Osteocyte (in vitro differentiated cells): ENCODE results near the gene SEMA3F. TPM values are rescaled to one million over a fixed set of nuclear protein-coding genes. Genes with fewer than 3 reads are reported as not detected.

Experiments used
- DNase-seq: peaks from one replicate; pipeline ENCODE4 v3.0.0; 2021; ENCODE audit warnings: mixed read lengths; ENCODE audit not compliant: unreplicated experiment; ENCODE audit errors: extremely low spot score
- H3K27ac Mint-ChIP-seq: one replicate; pipeline ENCODE4 v1.8.0; 2021; ENCODE audit warnings: mild to moderate bottlenecking, mixed read lengths; ENCODE audit not compliant: unreplicated experiment
- H3K27me3 Mint-ChIP-seq: one replicate; pipeline ENCODE4 v1.8.0; 2021; ENCODE audit warnings: mixed read lengths; ENCODE audit not compliant: unreplicated experiment
- H3K36me3 Mint-ChIP-seq: one replicate; pipeline ENCODE4 v1.8.0; 2021; ENCODE audit warnings: mixed read lengths; ENCODE audit not compliant: unreplicated experiment
- H3K4me1 Mint-ChIP-seq: one replicate; pipeline ENCODE4 v1.8.0; 2021; ENCODE audit warnings: mixed read lengths; ENCODE audit not compliant: unreplicated experiment
- H3K4me3 Mint-ChIP-seq: one replicate; pipeline ENCODE4 v1.8.0; 2021; ENCODE audit warnings: mild to moderate bottlenecking, moderate library complexity, mixed read lengths; ENCODE audit not compliant: unreplicated experiment
- H3K9me3 Mint-ChIP-seq: one replicate; pipeline ENCODE4 v1.8.0; 2021; ENCODE audit warnings: mixed read lengths; ENCODE audit not compliant: unreplicated experiment
- total RNA-seq: library from RNA; stranded (reverse); gene quantifications from 2 replicates; pipeline ENCODE4 v1.2.1, GENCODE V29; 2021
- TF ChIP-seq, protein P1 (sequence below): fragments of 200-600 bp; sonication (generic); IDR thresholded peaks from 2 replicates; pipeline ENCODE4 v1.5.0; 2021; ENCODE audit warnings: antibody characterized with exemption, mild to moderate bottlenecking, moderate library complexity

Gene SEMA3F
- total RNA-seq, 1 donor from 2014 or later, result 11.8 TPM

DNA sequence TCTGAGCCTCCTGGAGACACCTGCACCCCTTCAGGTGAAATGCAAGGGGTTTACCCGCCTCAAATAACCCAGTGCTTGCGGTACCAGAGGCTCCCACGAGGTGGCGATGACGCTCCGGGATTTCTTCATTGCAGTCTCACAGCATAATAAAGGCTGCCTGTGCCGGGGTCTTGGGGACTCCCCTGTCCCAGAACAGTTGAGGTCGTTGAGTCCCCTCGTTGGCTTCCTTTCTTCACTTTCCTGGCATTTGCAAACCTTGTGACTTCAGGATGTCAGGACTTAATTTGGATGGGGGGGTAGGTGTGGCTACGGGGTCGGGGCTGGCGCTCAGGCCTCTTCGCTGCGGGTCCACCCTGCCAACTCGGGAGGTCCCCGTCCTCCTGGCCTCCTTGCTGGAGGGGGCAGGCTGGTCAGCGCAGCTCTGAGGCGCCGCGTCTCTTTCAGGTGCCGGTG lies 37.6 kb downstream of the SEMA3F start:
- Mint-ChIP-seq H3K27me3 (peaks cover 13% of the 10 kb centered on the region), H3K36me3 (no peaks in the 10 kb centered on the region), H3K9me3 (no peaks in the 10 kb centered on the region), H3K4me1 (peaks cover 3% of the 10 kb centered on the region), H3K27ac (no peak overlapping the region), H3K4me3 (no peak overlapping the region)
- peak; percentile 91 for DNase-seq
- TF ChIP-seq, protein P1, sequence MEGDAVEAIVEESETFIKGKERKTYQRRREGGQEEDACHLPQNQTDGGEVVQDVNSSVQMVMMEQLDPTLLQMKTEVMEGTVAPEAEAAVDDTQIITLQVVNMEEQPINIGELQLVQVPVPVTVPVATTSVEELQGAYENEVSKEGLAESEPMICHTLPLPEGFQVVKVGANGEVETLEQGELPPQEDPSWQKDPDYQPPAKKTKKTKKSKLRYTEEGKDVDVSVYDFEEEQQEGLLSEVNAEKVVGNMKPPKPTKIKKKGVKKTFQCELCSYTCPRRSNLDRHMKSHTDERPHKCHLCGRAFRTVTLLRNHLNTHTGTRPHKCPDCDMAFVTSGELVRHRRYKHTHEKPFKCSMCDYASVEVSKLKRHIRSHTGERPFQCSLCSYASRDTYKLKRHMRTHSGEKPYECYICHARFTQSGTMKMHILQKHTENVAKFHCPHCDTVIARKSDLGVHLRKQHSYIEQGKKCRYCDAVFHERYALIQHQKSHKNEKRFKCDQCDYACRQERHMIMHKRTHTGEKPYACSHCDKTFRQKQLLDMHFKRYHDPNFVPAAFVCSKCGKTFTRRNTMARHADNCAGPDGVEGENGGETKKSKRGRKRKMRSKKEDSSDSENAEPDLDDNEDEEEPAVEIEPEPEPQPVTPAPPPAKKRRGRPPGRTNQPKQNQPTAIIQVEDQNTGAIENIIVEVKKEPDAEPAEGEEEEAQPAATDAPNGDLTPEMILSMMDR, result peak; percentile 92

GRCh38 chr3:50193286-50193685 lies 38.2 kb downstream of the SEMA3F start:
- Mint-ChIP-seq H3K9me3 (no peaks in the 10 kb centered on the region), H3K36me3 (no peaks in the 10 kb centered on the region), H3K27ac (no peak overlapping the region), H3K4me1 (peaks cover 3% of the 10 kb centered on the region), H3K4me3 (no peak overlapping the region), H3K27me3 (peaks cover 16% of the 10 kb centered on the region)
- TF ChIP-seq, protein P1, result no peak
- DNase-seq, result no peak

- no peaks in the 10 kb centered on the region for H3K9me3 Mint-ChIP-seq
- H3K36me3 Mint-ChIP-seq, result no peaks in the 10 kb centered on the region
- TF ChIP-seq, protein P1, result no peak
- no peak overlapping the region for H3K4me3 Mint-ChIP-seq
- H3K27ac Mint-ChIP-seq, result no peak overlapping the region
- peaks cover 21% of the 10 kb centered on the region for H3K27me3 Mint-ChIP-seq
- peaks cover 3% of the 10 kb centered on the region for H3K4me1 Mint-ChIP-seq
- DNase-seq, result no peak
Measured at GRCh38 chr3:50193746-50194127, 38.6 kb downstream of the SEMA3F start.

DNA sequence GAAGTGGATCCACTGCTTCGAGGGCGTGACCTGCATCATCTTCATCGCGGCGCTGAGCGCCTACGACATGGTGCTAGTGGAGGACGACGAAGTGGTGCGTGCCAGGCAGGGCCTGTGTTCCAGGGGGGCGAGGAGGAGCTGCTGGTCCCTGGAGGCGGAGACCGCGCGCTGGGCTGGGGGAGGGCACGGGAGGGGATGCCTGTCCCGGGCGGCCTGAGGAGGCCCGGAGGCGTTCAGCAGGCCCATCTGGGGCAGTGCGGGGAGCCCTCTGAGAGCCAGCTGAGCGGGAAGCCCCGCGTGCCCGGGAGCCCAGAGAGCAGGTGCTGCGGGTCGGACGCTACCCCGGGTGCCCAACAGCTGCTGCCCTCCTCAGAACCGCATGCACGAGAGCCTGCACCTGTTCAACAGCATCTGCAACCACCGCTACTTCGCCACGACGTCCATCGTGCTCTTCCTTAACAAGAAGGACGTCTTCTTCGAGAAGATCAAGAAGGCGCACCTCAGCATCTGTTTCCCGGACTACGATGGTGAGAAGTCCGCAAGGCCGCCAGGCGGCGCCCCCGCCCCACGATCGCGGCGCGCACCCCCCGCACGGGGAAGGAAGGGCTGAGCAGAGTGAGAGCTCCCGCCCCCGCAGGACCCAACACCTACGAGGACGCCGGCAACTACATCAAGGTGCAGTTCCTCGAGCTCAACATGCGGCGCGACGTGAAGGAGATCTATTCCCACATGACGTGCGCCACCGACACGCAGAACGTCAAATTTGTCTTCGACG lies 39.2 kb downstream of the SEMA3F start:
- TF ChIP-seq, protein P1, result peak; percentile 79
- Mint-ChIP-seq H3K9me3 (no peaks in the 10 kb centered on the region), H3K27me3 (peaks cover 25% of the 10 kb centered on the region), H3K36me3 (no peaks in the 10 kb centered on the region), H3K4me1 (no peaks in the 10 kb centered on the region), H3K27ac (no peak overlapping the region), H3K4me3 (no peak overlapping the region)
- no peak for DNase-seq

GRCh38 chr3:50194903-50195500 lies 39.9 kb downstream of the SEMA3F start:
- Mint-ChIP-seq H3K4me3 (no peak overlapping the region), H3K27me3 (peaks cover 25% of the 10 kb centered on the region), H3K27ac (no peak overlapping the region), H3K36me3 (no peaks in the 10 kb centered on the region), H3K4me1 (no peaks in the 10 kb centered on the region), H3K9me3 (no peaks in the 10 kb centered on the region)
- no peak for DNase-seq
- TF ChIP-seq, protein P1, result no peak
